Stimulated activated CD8-positive, alpha-beta memory T cell treated with anti-CD3 and anti-CD28 coated beads, Interleukin-4, amount 100 ng/mL, for 48 hours (primary cell): Measurements from ENCODE around the gene DISC1.
"Not testable (repeated sequence)": the region's sequence is repeated elsewhere in the genome, so short reads cannot be mapped to it uniquely, and the experiment has no call there.

Experiments
- DNase-seq: peaks from one replicate; pipeline ENCODE4 v3.0.0-alpha.2; 2020

DISC1 gene

DNA sequence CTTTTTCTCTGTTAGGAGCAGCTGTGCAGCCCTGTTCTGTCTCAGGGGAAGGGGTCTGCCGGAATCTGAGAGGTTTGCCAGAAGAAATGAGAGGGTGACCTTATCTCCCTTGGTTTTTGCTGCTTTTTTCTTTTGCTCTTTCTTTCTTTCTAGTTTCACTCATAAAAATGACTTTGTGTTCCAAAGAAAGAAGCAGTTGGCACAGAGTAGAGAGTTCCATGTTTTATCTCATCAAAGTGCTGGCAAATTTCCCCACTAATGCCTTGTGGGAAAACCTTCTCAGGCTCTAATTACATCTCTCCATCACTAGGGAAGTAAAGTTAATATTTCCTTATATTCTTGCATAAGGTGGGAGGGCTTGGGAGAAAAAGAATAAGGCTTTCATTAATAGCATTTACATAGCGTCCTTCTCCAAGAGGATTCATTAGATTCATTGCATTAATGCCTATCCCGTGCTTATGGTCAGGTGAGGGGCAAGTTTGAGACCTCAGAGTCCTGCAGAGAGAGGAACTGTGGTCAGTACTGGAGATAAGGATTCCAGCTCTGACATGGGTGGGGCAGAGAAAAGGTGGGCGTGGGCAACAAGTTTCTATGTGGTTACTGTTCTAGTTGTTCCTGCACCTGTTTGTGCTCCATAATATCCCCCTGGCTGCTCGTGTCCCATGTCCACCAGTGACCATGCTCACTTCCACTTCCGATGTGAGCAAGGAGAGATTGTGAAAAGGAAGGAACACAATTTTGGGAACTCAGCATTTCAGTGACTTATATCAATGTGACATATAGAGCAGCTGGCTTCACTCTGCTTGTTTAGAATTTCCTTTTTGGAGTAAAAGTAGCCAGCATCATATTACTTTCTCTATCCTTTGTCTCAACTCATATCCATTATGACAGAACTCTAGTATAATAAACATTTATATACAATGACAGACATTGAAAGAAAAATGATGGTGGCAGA lies 79.5 kb downstream of the DISC1 start:
- no peak for DNase-seq

DNA sequence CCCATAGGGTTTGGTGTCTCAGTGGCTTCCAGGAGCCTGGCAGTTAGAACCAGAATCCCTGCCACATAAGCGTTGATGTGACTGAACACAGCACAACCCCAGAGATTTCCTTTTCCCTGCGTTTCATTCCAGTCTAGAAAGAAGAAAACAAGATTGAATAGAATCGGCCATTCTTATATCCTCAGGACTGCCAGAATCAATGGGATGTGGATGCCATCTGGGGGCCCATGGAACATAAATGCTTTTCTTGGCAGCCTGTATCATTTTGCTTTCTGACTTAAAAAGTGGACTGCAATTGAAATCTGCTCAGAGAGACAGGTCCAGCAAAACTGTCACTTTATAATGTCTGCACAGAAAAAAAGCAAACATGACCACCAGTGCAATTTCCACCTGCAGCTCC lies 80.3 kb downstream of the DISC1 start:
- no peak for DNase-seq

GRCh38 chr1:231707407-231707806 lies 80.8 kb downstream of the DISC1 start:
- no peak for DNase-seq

- no peak for DNase-seq
Observed at GRCh38 chr1:231708394-231708793, 81.8 kb downstream of the DISC1 start.

- DNase-seq: no peak
Observed at GRCh38 chr1:231714440-231714839, 87.8 kb downstream of the DISC1 start.

DNA sequence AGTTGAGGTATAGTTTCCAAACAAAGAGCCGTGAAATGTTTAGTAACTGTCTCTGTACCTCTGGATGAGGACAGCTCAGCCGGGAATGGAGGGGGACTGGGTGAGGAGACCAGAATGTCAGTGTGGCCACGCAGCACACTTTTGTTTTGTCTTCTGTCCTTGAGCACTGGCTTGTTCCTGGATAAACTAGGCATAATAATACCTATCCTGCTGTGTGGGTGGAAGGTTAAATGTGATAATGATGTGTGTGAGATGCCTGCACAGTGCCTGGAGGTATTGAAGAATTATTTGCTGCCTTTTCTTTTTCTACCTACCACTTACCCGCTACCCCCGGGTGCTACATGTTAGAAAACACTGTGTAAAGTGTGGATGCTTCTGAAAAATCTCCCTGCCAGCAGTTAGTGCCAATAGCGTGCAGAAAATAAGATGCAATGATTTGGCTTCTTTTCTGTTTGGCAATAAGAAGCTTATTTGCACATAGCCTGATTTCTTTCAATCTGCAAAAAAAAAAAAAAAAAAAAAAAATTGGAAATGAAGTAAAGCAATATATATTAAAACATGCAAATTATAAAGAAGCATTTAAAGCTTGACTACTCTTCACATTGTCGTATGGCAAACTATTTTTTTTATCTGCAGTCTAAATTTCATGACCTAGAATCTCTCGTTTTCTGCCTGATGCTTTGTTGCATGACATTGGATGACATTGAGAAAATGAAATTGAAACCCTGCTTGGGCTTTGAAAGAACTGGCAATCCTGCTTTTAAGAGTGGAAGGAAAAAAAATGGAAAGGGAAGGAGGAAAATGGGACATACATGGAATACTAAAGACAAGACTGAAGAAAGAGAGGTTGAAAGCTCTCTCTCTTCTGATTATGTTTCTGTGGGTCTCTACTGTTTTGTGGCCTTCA lies 89.5 kb downstream of the DISC1 start:
- DNase-seq: no peak

DNA sequence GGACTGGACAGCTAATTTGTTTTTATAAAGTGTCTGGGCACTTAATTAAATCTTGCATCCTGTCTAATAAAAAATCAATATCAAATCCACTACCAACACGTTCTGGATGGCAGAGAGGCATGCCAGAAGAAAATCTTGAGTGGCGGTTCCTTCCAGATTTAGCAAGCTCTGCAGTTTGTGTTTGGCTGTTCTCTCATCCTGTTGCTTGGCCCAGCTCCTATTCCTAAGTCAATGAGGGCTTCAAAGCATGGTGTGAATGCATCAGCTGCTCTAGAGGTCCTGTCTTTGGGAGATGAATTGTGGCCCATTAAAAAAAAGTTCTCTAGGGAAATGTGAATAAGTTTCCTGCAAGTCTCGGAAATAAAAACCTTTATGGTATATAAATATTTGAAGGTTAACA lies 90.3 kb downstream of the DISC1 start:
- DNase-seq: no peak

GRCh38 chr1:231719485-231720183 lies 93.0 kb downstream of the DISC1 start:
- DNase-seq: no peak

DNA sequence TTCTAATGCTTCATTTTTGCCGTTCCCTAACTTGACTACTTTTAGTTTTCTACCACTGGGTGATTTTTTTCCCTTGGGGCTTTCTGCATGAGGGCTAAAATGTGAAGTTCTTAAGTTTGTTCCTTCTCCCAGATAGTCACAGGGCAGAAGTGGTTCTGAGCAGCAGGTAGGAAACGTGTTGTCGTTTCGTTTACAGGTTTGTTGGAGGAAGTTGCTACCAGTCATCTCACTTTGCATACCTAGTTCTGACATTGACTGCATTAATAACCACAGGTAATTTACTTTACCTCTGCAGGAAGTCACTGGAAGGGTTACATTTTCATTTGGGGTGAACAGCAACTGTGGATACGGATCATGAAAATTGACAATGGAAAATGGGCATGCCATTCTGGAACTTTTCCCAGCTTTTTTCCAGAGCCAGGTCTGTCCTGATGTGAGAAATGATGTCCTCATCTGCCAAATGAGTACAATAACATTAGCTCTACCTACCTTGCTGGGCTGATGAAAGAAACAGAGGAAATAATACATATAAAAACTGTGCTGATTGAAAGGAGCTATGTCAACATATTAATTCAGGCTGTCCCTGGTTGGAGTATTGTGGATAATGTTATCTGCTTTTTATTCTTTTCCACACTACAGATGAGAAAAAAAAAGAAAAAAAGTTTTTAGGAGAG lies 94.2 kb downstream of the DISC1 start:
- no peak for DNase-seq

DNA sequence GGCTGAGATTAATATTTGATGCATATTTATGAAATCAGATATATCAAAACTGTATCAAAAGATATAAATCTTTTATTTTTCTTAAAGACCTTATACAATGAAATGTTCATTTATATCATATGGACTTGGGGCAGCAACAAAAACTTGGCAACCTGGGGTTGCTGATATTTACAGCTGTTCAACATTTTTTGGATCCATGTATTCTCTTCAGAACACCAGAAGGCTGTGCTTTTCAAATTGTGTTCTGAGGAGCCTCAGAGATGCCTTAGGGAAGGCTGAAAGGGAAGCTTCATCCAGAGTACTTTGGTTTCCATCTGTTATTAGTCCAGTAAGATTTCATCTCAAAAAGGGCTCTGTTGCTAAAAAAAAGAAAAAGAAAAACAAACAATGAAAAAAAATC lies 94.8 kb downstream of the DISC1 start:
- DNase-seq: no peak

GRCh38 chr1:231722356-231722755 lies 95.8 kb downstream of the DISC1 start:
- no peak for DNase-seq

DNA sequence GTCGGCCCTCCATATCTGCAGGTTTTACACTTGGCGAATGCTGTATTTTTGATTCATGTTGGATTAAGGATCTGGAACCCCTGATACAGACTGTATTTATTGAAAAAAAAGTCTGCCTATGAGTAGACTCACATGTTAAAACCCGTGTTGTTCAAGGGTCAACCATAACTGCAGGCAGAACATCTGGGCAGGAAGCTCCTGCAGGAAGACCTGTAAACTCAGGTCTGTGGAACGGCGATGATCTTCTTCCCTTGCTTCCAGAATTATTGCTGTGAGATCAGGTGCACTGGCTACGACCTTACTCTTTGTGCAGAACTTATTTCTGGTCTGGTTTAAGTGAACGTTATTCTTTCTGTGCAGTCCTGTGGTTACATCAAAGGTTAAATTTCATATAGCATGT lies 96.6 kb downstream of the DISC1 start:
- DNase-seq: no peak

GRCh38 chr1:231724041-231724440 lies 97.5 kb downstream of the DISC1 start:
- no peak for DNase-seq

GRCh38 chr1:231724876-231725647 lies 98.5 kb downstream of the DISC1 start:
- DNase-seq: peak; percentile 37

GRCh38 chr1:231727171-231727570 lies 100.6 kb downstream of the DISC1 start:
- DNase-seq: no peak

- not testable (repeated sequence) for DNase-seq
Observed at GRCh38 chr1:231728987-231729386, 102.4 kb downstream of the DISC1 start.

- no peak for DNase-seq
Observed at GRCh38 chr1:231729544-231729943, 103.0 kb downstream of the DISC1 start.

- no peak for DNase-seq
Observed at GRCh38 chr1:231731268-231731667, 104.7 kb downstream of the DISC1 start.

- DNase-seq: no peak
Observed at GRCh38 chr1:231733063-231733462, 106.5 kb downstream of the DISC1 start.

DNA sequence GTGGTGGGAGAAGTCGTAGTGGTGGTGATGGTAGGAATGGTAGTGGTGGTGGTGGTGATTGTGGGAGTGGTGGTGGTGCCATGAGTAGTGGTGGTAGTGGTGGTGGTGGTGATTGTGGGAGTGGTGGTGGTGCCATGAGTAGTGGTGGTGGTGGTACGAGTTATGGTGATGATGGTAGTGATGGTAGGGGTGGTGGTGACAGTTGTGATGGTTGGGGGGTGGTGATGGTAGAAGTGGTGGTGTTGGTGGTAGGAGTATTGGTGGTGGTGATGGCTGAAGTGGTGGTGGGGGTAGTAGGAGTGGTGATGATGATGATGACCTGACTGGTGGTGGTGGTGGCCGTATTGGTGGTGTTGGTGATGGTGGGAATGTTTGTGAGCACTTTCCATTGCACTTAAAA lies 107.1 kb downstream of the DISC1 start:
- DNase-seq: no peak

DNA sequence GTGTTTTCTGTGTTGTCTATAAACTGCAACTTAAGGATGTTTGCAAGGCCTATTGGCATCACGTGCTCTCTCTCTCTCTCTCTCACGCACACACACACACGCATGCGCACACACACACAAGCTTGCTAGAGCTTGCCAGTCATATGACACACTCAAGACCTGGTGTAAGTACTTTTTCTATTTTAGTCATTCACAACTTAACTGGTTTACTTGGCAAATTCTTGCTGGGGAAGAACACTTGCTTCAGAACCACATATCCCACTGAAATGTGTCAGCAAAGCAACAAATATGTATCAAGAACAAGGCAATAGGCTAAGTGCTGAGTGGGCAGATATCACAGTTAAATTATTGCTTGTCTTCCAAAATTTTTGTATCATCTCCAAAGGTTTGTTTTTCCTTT lies 107.8 kb downstream of the DISC1 start:
- no peak for DNase-seq

DNA sequence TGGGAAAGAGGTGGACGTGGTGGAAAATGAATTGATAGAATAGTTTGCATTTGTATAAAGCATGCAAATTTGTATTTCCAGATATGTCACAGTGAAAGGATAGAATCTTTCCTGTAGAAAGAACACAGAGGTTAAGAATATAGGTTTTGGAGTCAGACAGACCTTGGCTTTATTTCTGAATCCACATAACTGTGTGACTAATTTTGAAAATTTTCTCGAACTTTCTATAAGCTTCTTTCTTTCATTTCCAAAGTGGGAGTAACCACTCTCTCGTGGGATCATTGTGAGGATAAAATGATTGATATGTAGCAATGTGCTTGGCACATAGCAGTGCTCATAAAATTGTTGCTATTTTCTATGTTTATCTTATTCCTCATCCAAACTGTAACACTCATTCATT lies 108.8 kb downstream of the DISC1 start:
- no peak for DNase-seq
